H4 (cell line): Measurements from ENCODE around the gene TYMP. TPM values are rescaled to one million over a fixed set of nuclear protein-coding genes. Genes with fewer than 3 reads are reported as not detected.

ENCODE experiments used
- DNase-seq: peaks from one replicate; pipeline ENCODE4 v3.0.0-alpha.2; 2015; ENCODE audit warnings: low spot score
- total RNA-seq: library from RNA; depleted of rRNA; stranded (reverse); fragments of >200 nt; shearing (Covaris generic); gene quantifications from 2 replicates; pipeline ENCODE4 v1.2.3, GENCODE V29; 2014; rRNA removed

Gene TYMP
- total RNA-seq, 1 experiment from 2014 or later, result 0.39 TPM

DNA sequence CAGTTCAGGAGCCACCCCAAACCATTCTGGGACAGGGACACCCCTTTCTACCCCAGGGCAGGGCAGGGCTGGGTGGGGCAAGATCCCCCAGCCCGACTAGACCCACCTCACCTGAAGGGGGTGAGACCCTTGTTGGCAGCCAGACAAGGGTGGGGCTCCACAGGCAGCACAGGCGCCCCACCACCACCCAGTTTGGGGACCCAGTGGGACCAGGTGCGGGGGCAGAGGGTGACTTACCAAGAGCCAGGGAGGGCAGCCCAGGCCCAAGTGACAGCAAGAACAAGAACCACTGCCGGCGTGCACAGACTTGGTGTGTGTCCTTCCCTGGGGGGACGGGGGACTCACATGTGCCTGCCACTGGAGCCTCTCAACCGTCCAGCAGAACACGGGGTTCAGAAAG is 46.3 kb downstream of the TYMP start:
- DNase-seq, result no peak

DNA sequence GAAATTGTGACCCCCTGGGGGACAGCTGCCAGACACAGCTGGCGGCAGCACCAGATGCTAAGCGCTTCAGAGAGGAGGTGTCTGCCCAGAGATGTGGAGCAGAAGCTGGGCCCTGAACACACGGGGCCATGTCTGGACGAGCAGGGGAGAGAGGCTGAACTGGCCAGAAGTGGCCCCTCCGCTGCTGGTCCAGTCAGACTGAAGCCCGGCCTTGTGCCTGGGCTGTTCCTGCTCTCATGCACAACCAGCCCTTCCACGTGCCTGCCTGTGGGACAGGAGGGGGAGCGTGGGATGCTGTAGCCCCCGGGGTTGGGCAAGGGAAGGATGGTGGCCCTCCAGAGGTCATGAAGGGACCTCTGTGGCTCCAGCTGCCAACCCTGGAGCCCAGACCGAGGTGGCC is 46.7 kb downstream of the TYMP start:
- DNase-seq, result no peak

GRCh38 chr22:50482107-50483074 is 47.4 kb downstream of the TYMP start:
- no peak for DNase-seq

- no peak for DNase-seq
Observed at GRCh38 chr22:50481440-50482106, 48.2 kb downstream of the TYMP start, which contains the start of gene ADM2. Gene ADM2, plus strand, starts transcription at chr22:50481543. Its CDS starts 305 bp downstream, at chr22:50481848.

DNA sequence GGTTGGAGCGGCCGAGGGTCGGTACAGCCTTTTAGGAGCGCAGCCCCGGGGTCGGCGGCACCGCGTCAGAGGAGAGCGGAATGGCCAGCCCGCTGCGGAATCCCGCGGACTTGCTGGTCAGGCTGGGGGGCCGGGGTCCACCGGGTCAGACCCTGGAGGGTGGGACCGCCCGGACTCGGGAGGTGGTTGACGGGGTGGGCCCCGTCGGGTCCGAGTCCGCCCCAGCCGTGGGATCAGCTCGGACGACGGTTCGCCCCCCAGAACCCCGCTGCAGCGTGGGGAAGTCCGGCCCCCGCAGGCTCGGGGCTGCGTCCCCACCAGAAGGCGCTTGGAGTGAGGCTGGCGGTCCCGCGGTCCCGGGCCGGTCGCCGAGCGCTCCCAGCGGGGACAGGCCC is 48.8 kb downstream of the TYMP start:
- no peak for DNase-seq

DNA sequence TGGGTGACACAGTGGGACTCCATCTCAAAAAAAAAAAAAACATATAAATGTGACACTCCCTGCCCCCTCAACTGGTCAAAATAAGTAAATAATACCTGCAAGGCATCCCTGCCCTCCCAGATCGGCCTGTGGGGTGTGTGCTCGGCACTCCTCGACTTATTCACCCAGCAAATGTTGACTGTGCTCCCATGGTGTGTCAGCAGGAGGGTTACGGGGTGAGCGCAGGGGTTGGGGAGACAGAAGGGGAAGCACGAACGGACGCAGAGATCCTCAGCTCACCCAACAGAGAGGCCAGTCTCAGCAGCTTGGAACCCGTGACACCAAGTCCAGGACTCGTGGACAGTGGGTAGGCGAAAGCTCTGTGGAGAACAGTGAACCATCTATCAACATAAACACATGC is 50.1 kb downstream of the TYMP start:
- no peak for DNase-seq

DNA sequence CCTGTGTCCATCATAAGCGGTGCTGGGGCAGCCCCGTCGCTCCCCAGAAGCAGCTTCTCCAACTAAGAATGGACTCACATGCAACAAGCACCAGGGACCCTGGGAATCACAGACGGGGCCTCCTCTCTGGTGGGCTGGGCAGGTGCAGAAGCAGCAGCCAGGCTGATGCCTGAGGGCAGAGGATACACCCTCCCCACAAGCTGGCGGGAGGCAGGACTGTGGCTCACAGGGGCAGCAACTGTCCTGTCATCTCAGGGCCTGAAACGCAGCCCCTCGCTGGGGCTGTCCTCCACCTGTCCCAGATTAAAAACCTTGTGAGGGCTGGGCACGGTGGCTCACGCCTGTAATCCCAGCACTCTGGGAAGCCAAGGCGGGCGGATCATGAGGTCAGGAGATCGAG is 51.9 kb downstream of the TYMP start:
- DNase-seq, result no peak

DNA sequence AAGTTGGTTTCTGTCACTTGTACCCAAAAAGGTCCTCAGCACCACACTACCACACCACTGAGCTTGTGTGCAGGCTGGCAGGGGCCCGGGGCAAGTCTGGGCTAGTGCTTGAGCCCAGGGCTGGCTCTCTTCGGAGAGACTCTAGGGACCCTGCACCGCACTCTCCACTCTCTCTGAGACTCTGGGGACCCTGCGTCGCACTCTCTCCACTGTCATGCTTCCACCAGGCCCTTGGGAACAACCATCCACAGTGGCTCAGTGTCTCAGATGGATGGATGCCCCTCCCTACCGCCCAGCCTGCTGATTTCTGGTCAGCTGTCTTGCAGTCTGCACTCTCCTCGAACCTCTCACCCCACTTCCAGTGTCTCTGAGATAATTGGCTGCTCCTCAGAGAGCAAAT is 52.9 kb downstream of the TYMP start:
- no peak for DNase-seq

Other genes starting within 250 kb of the TYMP start
- gene PLXNB2, start 222.4 kb downstream of the TYMP start, total RNA-seq, result 42.4 and 53.2 TPM in 2 replicates
- 0.35 and 1.3 TPM in 2 replicates for gene DENND6B, start 203.0 kb downstream of the TYMP start, total RNA-seq
- 22.9 and 32.1 TPM in 2 replicates for gene PPP6R2, start 186.7 kb downstream of the TYMP start, total RNA-seq
- 29.1 and 33.9 TPM in 2 replicates for gene SBF1, start 55.0 kb downstream of the TYMP start, total RNA-seq
- 0.17 and 0.39 TPM in 2 replicates for gene ADM2, start 48.5 kb downstream of the TYMP start, total RNA-seq
- gene MIOX, start 43.2 kb downstream of the TYMP start, total RNA-seq, result not detected in 2 replicates
- 8.6 and 9.4 TPM in 2 replicates for gene LMF2, start 22.3 kb downstream of the TYMP start, total RNA-seq
- 39.0 and 76.8 TPM in 2 replicates for gene NCAPH2, start 21.8 kb downstream of the TYMP start, total RNA-seq
- 1.3 and 11.9 TPM in 2 replicates for gene SCO2, start 4.4 kb downstream of the TYMP start, total RNA-seq
- 0.18 and 0.48 TPM in 2 replicates for gene KLHDC7B, start 15.9 kb upstream of the TYMP start, total RNA-seq
- gene SYCE3, start 32.9 kb upstream of the TYMP start, total RNA-seq, result not detected in 2 replicates
- gene CPT1B, start 48.4 kb upstream of the TYMP start, total RNA-seq, result 2.0 and 2.4 TPM in 2 replicates
- 9.4 and 12.1 TPM in 2 replicates for gene CHKB, start 52.8 kb upstream of the TYMP start, total RNA-seq
- 0.29 and 0.41 TPM in 2 replicates for gene MAPK8IP2, start 70.8 kb upstream of the TYMP start, total RNA-seq
- 8.4 and 9.3 TPM in 2 replicates for gene ARSA, start 98.1 kb upstream of the TYMP start, total RNA-seq
- 0.19 and 0.62 TPM in 2 replicates for gene SHANK3, start 142.8 kb upstream of the TYMP start, total RNA-seq
- not detected in 2 replicates for gene ACR, start 208.2 kb upstream of the TYMP start, total RNA-seq